ENCODE data around the gene CLIP3. TPM values are rescaled to one million over a fixed set of nuclear protein-coding genes. Genes with fewer than 3 reads are reported as not detected.

The CLIP3 gene
- total RNA-seq, 3 donors from 2014 or later, result 7.5 to 13.4 (median 7.6) TPM

DNA sequence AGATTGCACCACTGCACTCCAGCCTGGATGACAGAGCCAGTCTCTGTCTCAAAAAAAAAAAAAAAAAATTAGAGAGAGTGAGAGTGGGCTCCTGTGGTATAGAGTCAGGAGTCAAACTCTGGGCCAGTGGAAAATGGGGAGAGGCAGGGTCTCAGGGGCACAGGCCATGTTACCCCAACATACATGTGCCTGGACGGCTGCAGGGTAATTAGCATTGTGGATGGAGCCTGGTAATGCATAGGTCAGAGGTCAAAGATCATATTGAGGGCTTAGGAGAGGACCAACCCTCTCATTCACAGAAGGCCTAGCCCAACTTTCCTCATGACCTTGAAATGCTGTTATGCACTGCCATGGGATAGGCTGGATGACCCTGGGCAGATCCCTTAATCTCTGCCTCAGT lies 7.1 kb downstream of the CLIP3 start:
- intact Hi-C loops (cut with DNase I; ENCODE audit: low total_unique reads), result no loop called here
- Histone ChIP-seq H3K27ac (no peak overlapping the region), H3K27me3 (no peaks in the 10 kb centered on the region), H3K9me3 (no peaks in the 10 kb centered on the region), H3K36me3 (no peaks in the 10 kb centered on the region), H3K4me3 (no peak overlapping the region), H3K4me1 (no peaks in the 10 kb centered on the region)
- no peak for DNase-seq (ENCODE audit: low spot score in 2 of 2)
- no peak for TF ChIP-seq POLR2A (IDR thresholded peaks at IDR 0.05)
- TF ChIP-seq POLR2AphosphoS5 (IDR thresholded peaks at IDR 0.05), result no peak
- TF ChIP-seq, protein P1, sequence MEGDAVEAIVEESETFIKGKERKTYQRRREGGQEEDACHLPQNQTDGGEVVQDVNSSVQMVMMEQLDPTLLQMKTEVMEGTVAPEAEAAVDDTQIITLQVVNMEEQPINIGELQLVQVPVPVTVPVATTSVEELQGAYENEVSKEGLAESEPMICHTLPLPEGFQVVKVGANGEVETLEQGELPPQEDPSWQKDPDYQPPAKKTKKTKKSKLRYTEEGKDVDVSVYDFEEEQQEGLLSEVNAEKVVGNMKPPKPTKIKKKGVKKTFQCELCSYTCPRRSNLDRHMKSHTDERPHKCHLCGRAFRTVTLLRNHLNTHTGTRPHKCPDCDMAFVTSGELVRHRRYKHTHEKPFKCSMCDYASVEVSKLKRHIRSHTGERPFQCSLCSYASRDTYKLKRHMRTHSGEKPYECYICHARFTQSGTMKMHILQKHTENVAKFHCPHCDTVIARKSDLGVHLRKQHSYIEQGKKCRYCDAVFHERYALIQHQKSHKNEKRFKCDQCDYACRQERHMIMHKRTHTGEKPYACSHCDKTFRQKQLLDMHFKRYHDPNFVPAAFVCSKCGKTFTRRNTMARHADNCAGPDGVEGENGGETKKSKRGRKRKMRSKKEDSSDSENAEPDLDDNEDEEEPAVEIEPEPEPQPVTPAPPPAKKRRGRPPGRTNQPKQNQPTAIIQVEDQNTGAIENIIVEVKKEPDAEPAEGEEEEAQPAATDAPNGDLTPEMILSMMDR (IDR thresholded peaks at IDR 0.05), result no peak

DNA sequence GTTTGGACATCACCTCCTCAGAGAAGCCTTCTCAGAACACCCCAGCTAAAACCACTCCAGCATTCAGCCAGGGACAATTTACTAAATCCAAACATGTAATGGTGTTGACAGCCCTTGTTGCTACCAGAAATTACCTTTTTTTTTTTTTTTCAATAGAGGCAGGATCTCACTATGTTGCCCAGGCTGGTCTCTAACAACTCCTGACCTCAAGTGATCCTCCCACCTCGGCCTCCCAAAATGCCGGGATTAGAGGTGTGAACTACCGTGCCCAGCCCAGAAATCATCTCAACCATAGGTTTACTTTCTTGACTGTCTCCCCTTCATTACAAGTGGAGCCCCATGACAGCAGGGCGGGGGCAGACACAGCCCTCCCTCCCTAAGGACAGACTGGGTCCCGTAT lies 9.2 kb downstream of the CLIP3 start:
- H3K27me3 ChIP-seq, result no peaks in the 10 kb centered on the region
- H3K4me3 ChIP-seq, result no peak overlapping the region
- no peaks in the 10 kb centered on the region for H3K36me3 ChIP-seq
- intact Hi-C loops (cut with DNase I; ENCODE audit: low total_unique reads), result no loop called here
- TF ChIP-seq, protein P1 (IDR thresholded peaks at IDR 0.05), result no peak
- TF ChIP-seq POLR2AphosphoS5 (IDR thresholded peaks at IDR 0.05), result no peak
- TF ChIP-seq POLR2A (IDR thresholded peaks at IDR 0.05), result no peak
- DNase-seq (ENCODE audit: low spot score in 2 of 2), result no peak
- no peaks in the 10 kb centered on the region for H3K4me1 ChIP-seq
- no peaks in the 10 kb centered on the region for H3K9me3 ChIP-seq
- H3K27ac ChIP-seq, result no peak overlapping the region

DNA sequence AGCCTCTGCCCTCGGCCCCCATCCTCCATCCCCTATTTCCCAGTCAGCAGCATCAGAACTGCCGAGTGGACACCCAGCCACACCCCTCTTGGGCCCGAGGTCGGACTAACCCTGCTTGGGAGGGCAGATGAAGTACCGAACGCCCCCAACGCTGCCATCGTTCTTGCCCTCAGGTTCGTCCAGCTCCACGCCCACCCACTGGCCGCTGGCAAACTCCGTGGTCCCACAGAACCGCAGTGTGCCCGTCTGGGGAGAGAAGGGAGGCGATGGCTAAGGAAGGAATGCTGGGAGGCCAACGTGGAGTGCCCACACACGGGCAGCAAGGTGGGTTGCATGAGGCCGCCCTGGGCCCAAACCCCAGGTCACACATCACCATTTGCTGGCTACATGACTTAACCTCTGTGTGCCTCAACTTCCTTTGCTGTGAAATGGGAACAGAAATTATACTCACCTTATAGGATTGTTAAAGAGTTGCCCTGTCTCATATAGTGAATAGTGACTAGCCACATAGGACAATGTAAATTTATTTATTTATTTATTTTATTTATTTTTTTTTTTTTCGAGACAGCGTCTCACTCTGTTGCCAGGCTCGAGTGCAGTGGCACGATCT lies 13.5 kb downstream of the CLIP3 start:
- H3K4me1 ChIP-seq, result peaks cover 0 to 5% of the 10 kb centered on the region in 2 donors
- no peak for TF ChIP-seq POLR2AphosphoS5 (IDR thresholded peaks at IDR 0.05)
- TF ChIP-seq, protein P1 (IDR thresholded peaks at IDR 0.05), result no peak
- TF ChIP-seq POLR2A (IDR thresholded peaks at IDR 0.05), result no peak
- no peak overlapping the region for H3K27ac ChIP-seq
- no peak overlapping the region for H3K4me3 ChIP-seq
- no peaks in the 10 kb centered on the region for H3K36me3 ChIP-seq
- intact Hi-C loops (cut with DNase I; ENCODE audit: low total_unique reads), result no loop called here
- no peaks in the 10 kb centered on the region for H3K27me3 ChIP-seq
- no peak for DNase-seq (ENCODE audit: low spot score in 2 of 2)
- H3K9me3 ChIP-seq, result no peaks in the 10 kb centered on the region

DNA sequence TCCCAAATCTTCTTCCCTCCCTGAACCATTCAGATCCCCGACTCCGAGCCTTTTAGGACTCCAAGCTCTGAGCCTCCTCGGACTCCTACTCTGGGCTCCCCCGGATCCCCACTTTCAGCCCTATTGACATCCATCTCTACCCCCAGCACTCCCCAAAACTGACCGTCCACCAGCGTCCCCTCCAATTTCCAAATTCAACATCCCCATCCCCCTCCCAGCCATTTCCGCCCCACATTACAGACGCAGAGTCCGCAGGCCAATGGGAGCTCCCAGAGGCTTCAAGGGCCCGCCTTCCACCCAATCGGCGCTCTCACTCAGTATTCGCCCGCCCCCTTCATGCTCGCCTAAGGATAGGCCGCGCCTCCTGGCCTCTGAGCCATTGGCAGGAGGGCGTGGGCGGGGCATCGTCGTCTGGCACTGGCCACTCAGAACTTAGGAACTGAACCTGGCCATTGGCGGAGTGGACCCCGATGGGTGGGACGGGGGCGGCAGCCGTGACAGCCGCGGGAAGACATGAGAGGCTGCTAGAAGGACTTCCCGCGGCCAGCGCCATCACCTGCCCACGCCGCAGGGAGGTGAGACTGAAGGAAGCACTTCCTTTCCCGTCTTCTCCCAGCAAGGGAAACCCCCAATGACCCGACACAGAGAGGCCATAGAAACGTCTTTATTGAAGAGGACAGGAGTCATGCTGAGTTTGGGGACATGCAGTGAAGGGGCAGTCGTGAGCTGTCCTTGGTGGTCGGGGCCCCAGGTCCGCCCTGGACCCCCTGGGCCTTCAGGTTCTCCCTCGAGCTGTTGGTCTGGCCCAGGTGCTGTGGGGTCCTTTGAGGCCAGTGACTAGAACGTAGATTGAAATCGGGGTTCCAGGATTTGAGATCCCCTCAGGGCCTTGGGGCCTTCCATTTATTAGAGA lies 18.4 kb downstream of the CLIP3 start, which contains the start of gene ALKBH6:
Gene ALKBH6 (minus strand): TSS at position 202 of the 913 bp plus-strand sequence. CDS start 816 bp downstream, outside the sequence.
- TF ChIP-seq, protein P1 (IDR thresholded peaks at IDR 0.05), result no peak
- TF ChIP-seq POLR2A (IDR thresholded peaks at IDR 0.05) (no peak), POLR2AphosphoS5 (IDR thresholded peaks at IDR 0.05) (peak in 1 of 3 donors; percentile 28)
- Histone ChIP-seq H3K36me3 (no peaks in the 10 kb centered on the region), H3K9me3 (no peaks in the 10 kb centered on the region), H3K27me3 (no peaks in the 10 kb centered on the region), H3K4me3 (peak within 1 kb of the TSS; percentile 60 to 85 (median 70)), H3K27ac (peak within 1 kb of the TSS; percentile 86 to 92), H3K4me1 (peaks cover 0 to 11% of the 10 kb centered on the region in 2 donors)
- DNase-seq (ENCODE audit: low spot score in 2 of 2), result peak; percentile 100
- intact Hi-C loops (cut with DNase I; ENCODE audit: low total_unique reads), result no loop called here

All from breast epithelium (tissue), 4 donors.